ENCODE data around the gene RPGRIP1.
"Not testable (repeated sequence)": the region's sequence is repeated elsewhere in the genome, so short reads cannot be mapped to it uniquely, and the experiment has no call there.

The RPGRIP1 gene

DNA sequence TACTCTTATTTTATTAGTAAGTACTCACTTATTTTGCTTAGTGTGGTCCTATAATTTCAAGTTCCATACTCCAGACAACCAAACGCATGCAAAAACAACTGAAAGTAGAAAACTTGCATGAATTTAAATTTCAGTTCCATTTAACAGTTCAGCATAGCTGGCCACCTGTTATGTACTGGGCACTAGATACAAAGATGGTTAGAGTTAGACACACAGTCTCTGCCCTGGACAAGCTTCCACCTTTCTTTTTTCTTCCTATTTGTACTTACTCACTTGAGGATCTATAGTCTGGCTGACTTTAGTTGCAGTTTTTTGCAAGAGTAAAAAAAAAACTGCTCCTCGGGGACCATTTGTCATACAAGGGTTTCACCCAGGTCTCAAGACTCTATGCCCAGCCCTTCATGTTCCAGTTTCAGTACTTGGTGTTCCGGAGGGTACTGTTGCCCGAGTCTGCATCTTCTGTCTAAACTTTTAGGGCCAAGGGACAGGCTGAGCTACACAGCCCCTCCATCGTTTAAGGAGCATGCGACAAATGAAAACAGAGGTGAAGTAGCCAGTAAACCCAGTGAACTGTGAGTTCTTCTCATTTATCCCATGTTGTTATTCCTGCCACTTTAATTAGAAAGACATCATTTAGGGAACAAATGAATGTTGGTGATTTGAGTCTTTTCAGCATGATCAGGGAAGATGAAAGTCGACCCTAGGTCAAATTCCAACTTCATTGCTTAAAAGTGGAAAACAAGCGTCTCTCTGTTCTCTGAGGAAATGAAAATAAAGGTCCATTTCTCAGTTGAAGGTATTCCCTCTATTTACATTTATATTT, 22.3 kb downstream of the RPGRIP1 start:
- DNase-seq (ENCODE audit: low read depth), result no peak

- DNase-seq (ENCODE audit: low read depth), result not testable (repeated sequence)
Measured at GRCh38 chr14:21302836-21303140, 22.9 kb downstream of the RPGRIP1 start.

DNA sequence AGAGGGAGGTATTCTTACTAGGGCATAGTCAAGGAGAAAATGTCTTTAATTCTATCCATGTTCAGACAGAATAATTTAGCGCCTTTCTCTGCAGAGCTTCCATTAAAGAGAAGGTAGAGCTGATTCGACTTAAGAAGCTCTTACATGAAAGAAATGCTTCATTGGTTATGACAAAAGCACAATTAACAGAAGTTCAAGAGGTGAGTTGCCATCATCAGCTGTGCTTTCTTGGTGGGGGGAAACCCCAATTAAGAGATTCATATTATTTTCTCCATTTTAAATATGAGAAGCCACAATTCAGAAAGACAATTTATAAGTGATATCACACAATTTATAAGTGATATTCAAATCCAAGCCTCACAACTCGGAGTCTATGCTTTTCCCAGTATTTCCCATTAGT, 27.8 kb downstream of the RPGRIP1 start:
- no peak for DNase-seq (ENCODE audit: low read depth)

- DNase-seq (ENCODE audit: low read depth), result no peak
Measured at GRCh38 chr14:21308132-21308478, 28.2 kb downstream of the RPGRIP1 start.

DNA sequence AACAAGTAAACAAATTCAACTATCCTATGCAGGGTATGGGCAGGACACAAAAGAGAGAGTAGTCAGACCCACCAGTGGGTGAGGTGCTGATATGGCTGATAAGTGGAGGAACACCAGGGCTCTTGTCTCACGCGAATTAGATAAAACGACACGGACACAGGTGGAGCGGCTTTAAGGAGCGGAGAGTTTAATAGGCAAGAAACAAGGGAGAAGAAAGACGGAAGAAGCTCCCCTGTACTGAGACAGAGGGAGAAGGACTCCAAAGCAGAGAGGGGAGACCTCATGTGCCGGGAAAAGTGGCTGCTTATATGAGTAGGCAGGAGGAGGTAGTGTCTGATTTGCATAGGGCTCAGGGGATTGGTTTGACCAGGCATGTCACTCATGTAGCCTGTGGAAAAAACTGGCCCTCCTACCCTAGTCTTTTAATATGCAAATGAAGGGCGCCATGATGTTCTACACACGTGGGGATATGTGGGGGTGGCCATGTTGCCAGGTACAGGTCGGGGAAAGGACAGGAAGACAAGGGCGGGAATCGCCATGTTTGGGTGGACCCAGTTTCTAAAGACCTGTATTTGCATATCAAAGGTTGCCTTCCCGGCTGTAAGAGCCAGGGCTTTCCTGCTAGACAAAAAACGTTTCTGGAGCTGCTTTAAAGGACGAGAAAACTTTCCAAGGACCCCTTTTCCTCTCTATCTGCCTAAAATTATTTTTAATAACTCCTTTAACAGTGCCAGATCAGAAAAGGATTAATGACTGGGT, 28.8 kb downstream of the RPGRIP1 start:
- DNase-seq (ENCODE audit: low read depth), result peak; percentile 75

DNA sequence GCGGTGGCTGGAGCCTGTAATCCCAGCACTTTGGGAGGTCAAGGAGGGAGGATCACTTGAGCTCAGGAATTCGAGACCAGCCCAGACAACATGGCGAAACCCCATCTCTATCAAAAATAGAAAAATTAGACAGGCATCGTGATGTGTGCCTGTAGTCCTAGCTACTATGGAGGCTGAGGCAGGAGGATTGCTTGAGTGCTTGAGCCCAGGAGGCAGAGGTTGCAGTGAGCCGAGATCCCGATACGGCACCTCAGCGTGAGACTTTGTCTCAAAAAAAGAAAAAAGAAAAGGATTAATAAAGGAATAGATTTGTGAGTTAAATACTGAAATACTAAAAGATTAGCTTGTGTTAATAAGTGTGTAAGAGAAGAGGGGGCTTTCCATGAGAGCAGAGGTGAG, 29.4 kb downstream of the RPGRIP1 start:
- DNase-seq (ENCODE audit: low read depth), result no peak

DNA sequence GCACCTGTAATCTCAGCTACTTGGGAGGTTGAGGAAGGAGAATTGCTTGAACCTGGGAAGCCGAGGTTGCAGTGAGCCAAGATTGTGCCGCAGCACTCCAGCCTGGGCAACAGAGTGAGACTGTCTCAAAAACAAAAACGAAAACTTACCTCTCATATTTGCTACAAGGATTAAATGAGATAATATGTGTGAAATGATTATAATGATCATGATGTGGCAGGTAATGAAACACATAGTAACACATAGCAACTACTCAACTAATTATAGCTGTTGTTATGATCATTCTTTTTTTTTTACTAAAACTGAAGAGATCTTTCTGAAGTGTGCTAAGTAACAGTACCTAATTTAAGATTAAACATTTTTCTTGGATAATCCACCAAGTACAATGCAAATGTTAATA, 30.1 kb downstream of the RPGRIP1 start:
- no peak for DNase-seq (ENCODE audit: low read depth)

DNA sequence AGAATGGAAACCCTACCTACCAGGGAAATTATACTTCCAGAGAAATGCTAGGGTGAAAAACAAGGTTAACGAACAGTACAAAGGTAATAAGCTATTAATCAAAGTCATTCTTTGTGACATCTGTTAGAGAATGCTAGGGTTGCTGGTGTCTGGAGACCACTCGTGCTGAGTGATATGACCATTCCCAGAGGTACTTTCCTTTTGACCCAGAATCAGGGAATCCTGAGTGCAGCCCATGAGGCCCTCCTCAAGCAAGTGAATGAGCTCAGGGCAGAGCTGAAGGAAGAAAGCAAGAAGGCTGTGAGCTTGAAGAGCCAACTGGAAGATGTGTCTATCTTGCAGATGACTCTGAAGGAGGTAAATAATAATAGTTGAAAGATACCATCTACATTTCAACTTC, 31.7 kb downstream of the RPGRIP1 start:
- DNase-seq (ENCODE audit: low read depth), result no peak

- DNase-seq (ENCODE audit: low read depth), result no peak
Measured at GRCh38 chr14:21313512-21313911, 33.6 kb downstream of the RPGRIP1 start.

GRCh38 chr14:21317398-21317797, 37.5 kb downstream of the RPGRIP1 start:
- no peak for DNase-seq (ENCODE audit: low read depth)

DNA sequence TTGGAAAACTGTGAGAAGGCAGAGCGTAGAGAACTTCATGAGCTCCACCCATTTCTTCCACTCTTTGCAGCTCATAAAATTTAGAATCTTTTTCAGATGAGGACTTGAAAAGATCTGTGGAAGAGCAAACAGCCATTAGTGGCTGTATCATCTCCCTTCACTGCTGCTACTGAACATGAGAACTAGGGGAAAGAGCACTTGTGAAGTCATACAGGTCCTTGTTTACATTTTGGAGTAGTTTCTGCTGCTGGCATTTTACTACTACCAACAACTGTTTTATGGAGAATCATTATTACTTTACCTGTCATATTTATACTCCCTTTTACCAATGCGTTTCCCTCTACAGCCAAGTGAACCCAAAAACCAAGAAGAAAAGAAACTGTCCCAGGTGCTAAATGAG, 41.0 kb downstream of the RPGRIP1 start:
- DNase-seq (ENCODE audit: low read depth), result no peak

DNA sequence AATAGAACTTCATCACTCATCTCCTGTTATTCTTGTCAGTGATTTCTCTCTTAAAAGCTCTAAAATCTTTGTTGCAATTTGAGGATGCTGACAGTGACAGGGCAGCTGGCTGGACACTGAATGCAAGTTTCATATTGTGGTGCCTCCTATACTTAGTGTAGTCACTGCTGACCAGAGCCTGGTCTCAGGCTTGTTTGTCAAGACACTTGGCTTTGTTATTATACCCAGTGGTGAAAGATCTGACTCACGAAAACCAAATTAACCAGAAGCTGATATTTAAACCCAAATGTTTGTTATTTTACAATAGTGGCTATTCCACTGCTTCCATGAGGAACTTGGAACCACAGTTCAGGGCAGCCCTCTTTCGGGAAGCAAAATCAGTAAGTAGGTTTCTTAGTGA, 42.8 kb downstream of the RPGRIP1 start:
- DNase-seq (ENCODE audit: low read depth), result no peak

GRCh38 chr14:21326972-21327371, 47.1 kb downstream of the RPGRIP1 start:
- DNase-seq (ENCODE audit: low read depth), result no peak
